Panc1 (cell line): ENCODE data around the gene ABHD16B. TPM values are rescaled to one million over a fixed set of nuclear protein-coding genes. Genes with fewer than 3 reads are reported as not detected.
A peak's percentile ranks its signal among the peaks of the same experiment; 100 is the strongest.

Experiments
- ATAC-seq: fragments of 200-7000 bp; cut with Tn5 transposase; 2 replicates; pipeline ENCODE4 v1.9.1; 2020; ENCODE audit warnings: mild to moderate bottlenecking, moderate library complexity
- BruUV-seq: library from RNA; stranded (reverse); fragments of 400-500 nt; replicated peaks from 2 replicates; lab custom pipeline; 2021; lab: Mats Ljungman, UMichigan
- CTCF ChIA-PET: fragments of 300-600 bp; sonication (Branson Sonifier 250); formaldehyde crosslinking; loops from one replicate; lab custom pipeline; 2022; ENCODE audit warnings: antibody characterized with exemption; lab: Charles Lee
- POLR2A ChIA-PET: fragments of 300-600 bp; sonication (Branson Sonifier 250); formaldehyde crosslinking; loops from one replicate; lab custom pipeline; 2022; ENCODE audit warnings: antibody characterized with exemption; lab: Charles Lee
- DNase-seq: peaks from one replicate; pipeline ENCODE4 v3.0.0-alpha.2; 2010; ENCODE audit warnings: low read depth, low spot score
- H3K27ac ChIP-seq: 2 replicates; pipeline ENCODE4 v1.5.1; 2011; ENCODE audit warnings: mild to moderate bottlenecking, low read length, inconsistent platforms
- H3K27me3 ChIP-seq: fragments of 200-500 bp; sonication (Bioruptor generic); 2 replicates; pipeline ENCODE4 v1.6.0; 2014; ENCODE audit warnings: low read length, inconsistent platforms; ENCODE audit not compliant: control insufficient read depth, insufficient read depth
- H3K36me3 ChIP-seq: fragments of 200-500 bp; sonication (Bioruptor generic); 2 replicates; pipeline ENCODE4 v1.5.1; 2014; ENCODE audit warnings: inconsistent platforms, mild to moderate bottlenecking, low read length, moderate library complexity; ENCODE audit not compliant: control insufficient read depth, insufficient read depth
- H3K4me1 ChIP-seq: 2 replicates; pipeline ENCODE4 v1.5.1; 2011; ENCODE audit warnings: inconsistent platforms, mild to moderate bottlenecking, low read length, moderate library complexity; ENCODE audit not compliant: control insufficient read depth, insufficient read depth
- H3K4me3 ChIP-seq, 2 experiments: 2 replicates each; pipeline ENCODE4 v1.5.1; 2011 to 2012; ENCODE audit warnings: low read depth in 2 of 2, low read length in 2 of 2, mild to moderate bottlenecking in 2 of 2, inconsistent platforms in 1 of 2, moderate library complexity in 1 of 2
- H3K9me3 ChIP-seq: fragments of 200-500 bp; sonication (Bioruptor generic); 2 replicates; pipeline ENCODE4 v1.5.1; 2014; ENCODE audit warnings: low read depth, mild to moderate bottlenecking, inconsistent platforms, low read length, moderate library complexity; ENCODE audit not compliant: control insufficient read depth, insufficient read depth
- CTCF ChIP-seq: fragments of 450-650 bp; IDR thresholded peaks from 2 replicates; pipeline ENCODE4 v1.5.1; 2017; ENCODE audit warnings: mild to moderate bottlenecking
- POLR2AphosphoS5 ChIP-seq: IDR thresholded peaks from 2 replicates; pipeline ENCODE4 v1.6.1; 2012; ENCODE audit warnings: mild to moderate bottlenecking, low read depth, low read length, moderate library complexity
- REST ChIP-seq, 2 experiments: IDR thresholded peaks; 2 replicates each; pipeline ENCODE4 v1.6.1; 2011 to 2012; ENCODE audit warnings: low read depth in 2 of 2, control low read depth in 1 of 2, low read length in 1 of 2, mild to moderate bottlenecking in 1 of 2, moderate library complexity in 1 of 2; ENCODE audit not compliant: insufficient read depth in 1 of 2
- SIN3A ChIP-seq: IDR thresholded peaks from 2 replicates; pipeline ENCODE4 v1.6.1; 2012; ENCODE audit warnings: low read depth, mild to moderate bottlenecking, low read length, moderate library complexity, borderline replicate concordance; ENCODE audit not compliant: insufficient read depth
- TCF7L2 ChIP-seq: IDR thresholded peaks from 2 replicates; pipeline ENCODE4 v1.6.1; 2011; ENCODE audit warnings: mild to moderate bottlenecking, low read depth, low read length, inconsistent platforms
- in situ Hi-C: cut with HindIII; loops from 2 replicates; pipeline ENCODE4 v1.10.0; 2016; ENCODE audit warnings: low sequenced_read_pairs, low pct_unique_long_range_greater_than_20kb
- intact Hi-C: fragments of 100-400 bp; cut with micrococcal nuclease; formaldehyde crosslinking; loops from one replicate; pipeline ENCODE4 v1.10.0; 2022; ENCODE audit not compliant: unreplicated experiment
- total RNA-seq: library from RNA; stranded (reverse); gene quantifications from one replicate; pipeline ENCODE4 v1.2.1, GENCODE V29; 2021; ENCODE audit not compliant: unreplicated experiment

The ABHD16B gene
- total RNA-seq, 1 experiment from 2014 or later: not detected

- Histone ChIP-seq H3K27ac (peak overlapping the region; percentile 77), H3K9me3 (no peaks in the 10 kb centered on the region), H3K27me3 (no peaks in the 10 kb centered on the region), H3K4me1 (peaks cover 40% of the 10 kb centered on the region), H3K4me3 (peak overlapping the region; percentile 53 to 63), H3K36me3 (no peaks in the 10 kb centered on the region)
- TF ChIP-seq POLR2AphosphoS5 (no peak), REST (IDR thresholded peaks at IDR 0.05; ENCODE audit: insufficient read depth in 1 of 2, low read depth in 2 of 2, low read length in 1 of 2) (no peak), SIN3A (no peak), CTCF (no peak), TCF7L2 (no peak)
- DNase-seq (no peak), ATAC-seq (no peak; the same call in none of the 2 replicates)
- CTCF ChIA-PET: no interaction called here
- intact Hi-C loops: no loop called here
- no TSS peak for BruUV-seq
- POLR2A ChIA-PET: no interaction called here
- in situ Hi-C loops: no loop called here
Measured at GRCh38 chr20:63829945-63830835, 31.1 kb upstream of the ABHD16B start.

- in situ Hi-C loops (no loop called here), intact Hi-C loops (no loop called here)
- ATAC-seq: peak; percentile 66
- Histone ChIP-seq H3K27ac (peak within 1 kb of the TSS; percentile 77), H3K36me3 (no peaks in the 10 kb centered on the region), H3K27me3 (no peaks in the 10 kb centered on the region), H3K4me3 (peak within 1 kb of the TSS; percentile 53 to 63), H3K9me3 (no peaks in the 10 kb centered on the region), H3K4me1 (peaks cover 42% of the 10 kb centered on the region)
- POLR2A ChIA-PET: no interaction called here
- no TSS peak for BruUV-seq
- CTCF ChIA-PET: no interaction called here
- no peak for TF ChIP-seq CTCF
- no peak for TF ChIP-seq POLR2AphosphoS5
- TF ChIP-seq REST (IDR thresholded peaks at IDR 0.05; ENCODE audit: insufficient read depth in 1 of 2, low read depth in 2 of 2, low read length in 1 of 2): no peak
- TF ChIP-seq TCF7L2: no peak
- no peak for DNase-seq
Measured at GRCh38 chr20:63830841-63831588, 30.3 kb upstream of the ABHD16B start, which contains the start of gene ZBTB46. Gene ZBTB46 (minus strand): TSS chr20:63831264. CDS start chr20:63790757, 40,507 bp downstream.
